RWPE2 (cell line): ENCODE measurements around the gene MFRP.
A peak's percentile ranks its signal among the peaks of the same experiment; 100 is the strongest.

Source experiments
- ATAC-seq: fragments of 200-7000 bp; cut with Tn5 transposase; 3 replicates; pipeline ENCODE4 v1.9.1; 2021; ENCODE audit warnings: low read depth
- DNase-seq: peaks from one replicate; pipeline ENCODE4 v3.0.0-alpha.2; 2020; ENCODE audit warnings: low spot score
- H3K27ac ChIP-seq: fragments of 450-650 bp; 2 replicates; pipeline ENCODE4 v1.5.1; 2017; ENCODE audit warnings: mild to moderate bottlenecking; ENCODE audit not compliant: poor library complexity, severe bottlenecking
- H3K27me3 ChIP-seq: fragments of 250-450 bp; sonication (Bioruptor Pico); 2 replicates; pipeline ENCODE4 v1.5.1; 2021; ENCODE audit warnings: mild to moderate bottlenecking, moderate library complexity; ENCODE audit not compliant: insufficient read depth, poor library complexity, severe bottlenecking
- H3K36me3 ChIP-seq: fragments of 250-450 bp; sonication (Bioruptor Pico); 2 replicates; pipeline ENCODE4 v1.5.1; 2020; ENCODE audit warnings: low read depth, mild to moderate bottlenecking, moderate library complexity
- H3K4me1 ChIP-seq: fragments of 250-450 bp; sonication (Bioruptor Pico); 2 replicates; pipeline ENCODE4 v1.5.1; 2021; ENCODE audit warnings: mild to moderate bottlenecking, moderate library complexity; ENCODE audit not compliant: insufficient read depth, poor library complexity, severe bottlenecking
- H3K4me3 ChIP-seq: fragments of 250-450 bp; sonication (Bioruptor Pico); 2 replicates; pipeline ENCODE4 v1.5.1; 2021; ENCODE audit warnings: mild to moderate bottlenecking, moderate library complexity; ENCODE audit not compliant: severe bottlenecking
- H3K9me3 ChIP-seq: fragments of 250-450 bp; sonication (Bioruptor Pico); 2 replicates; pipeline ENCODE4 v1.5.1; 2021; ENCODE audit warnings: mild to moderate bottlenecking, moderate library complexity; ENCODE audit not compliant: severe bottlenecking
- CTCF ChIP-seq: fragments of 450-650 bp; IDR thresholded peaks from one replicate; pipeline ENCODE4 v1.5.1; 2017; ENCODE audit warnings: mild to moderate bottlenecking, moderate library complexity; ENCODE audit not compliant: poor library complexity, severe bottlenecking

The MFRP gene

DNA sequence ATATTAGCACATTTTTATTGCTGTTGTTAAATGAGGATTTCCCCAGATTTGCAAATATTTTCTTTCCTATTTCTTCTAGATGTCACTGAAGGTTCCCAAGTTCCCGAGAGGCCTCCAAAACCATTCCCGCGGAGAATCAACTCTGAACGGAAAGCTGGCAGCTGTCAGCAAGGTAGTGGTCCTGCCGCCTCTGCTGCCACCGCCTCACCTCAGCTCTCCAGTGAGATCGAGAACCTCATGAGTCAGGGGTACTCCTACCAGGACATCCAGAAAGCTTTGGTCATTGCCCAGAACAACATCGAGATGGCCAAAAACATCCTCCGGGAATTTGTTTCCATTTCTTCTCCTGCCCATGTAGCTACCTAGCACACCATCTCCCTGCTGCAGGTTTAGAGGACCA is 47.1 kb downstream of the MFRP start:
- peaks cover 74% of the 10 kb centered on the region for H3K36me3 ChIP-seq
- ATAC-seq: no peak

GRCh38 chr11:119298726-119299125 is 47.8 kb downstream of the MFRP start:
- peaks cover 75% of the 10 kb centered on the region for H3K36me3 ChIP-seq

More for the DNA sequence above, 47.1 kb downstream of the MFRP start:
- DNase-seq: no peak
- Histone ChIP-seq H3K4me3 (no peak overlapping the region), H3K9me3 (no peaks in the 10 kb centered on the region), H3K27ac (no peak overlapping the region), H3K4me1 (no peaks in the 10 kb centered on the region), H3K27me3 (no peaks in the 10 kb centered on the region)
- TF ChIP-seq CTCF: no peak

DNA sequence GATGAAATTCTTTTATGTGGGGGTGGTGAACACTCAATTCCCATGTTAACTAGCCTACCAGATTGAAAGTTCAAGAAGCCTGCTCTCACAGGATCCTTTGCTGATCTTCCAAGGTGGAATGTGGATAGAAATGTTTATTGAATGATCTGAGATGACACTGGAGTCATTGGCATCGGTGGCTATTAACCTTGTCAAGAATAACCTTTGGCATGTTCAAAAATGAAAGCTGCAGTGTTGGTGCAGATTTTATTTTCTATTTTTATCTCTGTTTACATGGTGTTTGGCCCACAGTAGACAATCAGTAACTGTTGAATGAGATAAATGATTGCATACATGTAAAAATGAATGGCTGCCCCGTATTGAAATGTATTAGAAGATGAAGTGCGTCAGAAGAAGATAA is 48.6 kb downstream of the MFRP start:
- Histone ChIP-seq H3K4me1 (no peaks in the 10 kb centered on the region), H3K27ac (no peak overlapping the region), H3K27me3 (no peaks in the 10 kb centered on the region), H3K4me3 (no peak overlapping the region), H3K36me3 (peaks cover 71% of the 10 kb centered on the region), H3K9me3 (no peaks in the 10 kb centered on the region)
- no peak for ATAC-seq
- no peak for TF ChIP-seq CTCF
- no peak for DNase-seq

More at GRCh38 chr11:119298726-119299125, 47.8 kb downstream of the MFRP start:
- Histone ChIP-seq H3K4me1 (no peaks in the 10 kb centered on the region), H3K4me3 (no peak overlapping the region), H3K9me3 (no peaks in the 10 kb centered on the region), H3K27ac (no peak overlapping the region), H3K27me3 (no peaks in the 10 kb centered on the region)
- TF ChIP-seq CTCF: no peak
- no peak for DNase-seq
- ATAC-seq: no peak

DNA sequence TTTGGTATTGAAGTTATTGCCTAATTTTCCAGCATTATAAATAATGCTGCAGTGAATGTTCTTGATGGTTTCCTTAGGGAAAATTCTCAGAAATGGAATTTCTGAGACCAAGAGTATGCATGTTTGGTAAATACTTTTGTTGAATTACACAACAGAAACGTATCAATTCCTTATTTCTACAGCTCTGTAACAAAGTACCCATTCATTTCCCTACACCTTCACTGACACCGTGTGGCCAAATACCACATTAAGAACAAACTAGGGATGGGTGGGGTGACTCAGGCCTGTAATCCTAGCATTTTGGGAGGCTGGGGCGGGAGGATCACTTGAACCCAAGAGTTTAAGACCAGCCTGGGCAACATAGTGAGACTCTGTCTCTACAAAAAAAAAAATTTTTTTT is 51.3 kb downstream of the MFRP start:
- H3K4me3 ChIP-seq: no peak overlapping the region
- ATAC-seq (peak; percentile 44; the same call in 1 of the 3 replicates), DNase-seq (no peak)
- peaks cover 3% of the 10 kb centered on the region for H3K9me3 ChIP-seq
- H3K4me1 ChIP-seq: no peaks in the 10 kb centered on the region
- no peaks in the 10 kb centered on the region for H3K27me3 ChIP-seq
- peak; percentile 23 for TF ChIP-seq CTCF
- peaks cover 55% of the 10 kb centered on the region for H3K36me3 ChIP-seq
- H3K27ac ChIP-seq: no peak overlapping the region

GRCh38 chr11:119293461-119293860 is 53.0 kb downstream of the MFRP start:
- peaks cover 45% of the 10 kb centered on the region for H3K36me3 ChIP-seq
- no peak overlapping the region for H3K4me3 ChIP-seq
- H3K9me3 ChIP-seq: peaks cover 3% of the 10 kb centered on the region
- H3K4me1 ChIP-seq: no peaks in the 10 kb centered on the region
- no peak overlapping the region for H3K27ac ChIP-seq
- no peaks in the 10 kb centered on the region for H3K27me3 ChIP-seq
- DNase-seq: no peak
- ATAC-seq: no peak
- TF ChIP-seq CTCF: no peak
